ENCODE data around the gene ZNF292.

GRCh38 chr6:87257565-87257964 is 102.2 kb downstream of the ZNF292 start:
- no peak for TF ChIP-seq CTCF (conservative IDR thresholded peaks at IDR 0.05 in 1 of 2, IDR thresholded peaks at IDR 0.05 in 1 of 2; ENCODE audit: low read depth in 1 of 2, low read length in 2 of 2)
- TF ChIP-seq EZH2 (IDR thresholded peaks at IDR 0.05; ENCODE audit: low read length, missing control alignments) = no peak
